ENCODE data around the gene SPTLC1.

SPTLC1 gene

DNA sequence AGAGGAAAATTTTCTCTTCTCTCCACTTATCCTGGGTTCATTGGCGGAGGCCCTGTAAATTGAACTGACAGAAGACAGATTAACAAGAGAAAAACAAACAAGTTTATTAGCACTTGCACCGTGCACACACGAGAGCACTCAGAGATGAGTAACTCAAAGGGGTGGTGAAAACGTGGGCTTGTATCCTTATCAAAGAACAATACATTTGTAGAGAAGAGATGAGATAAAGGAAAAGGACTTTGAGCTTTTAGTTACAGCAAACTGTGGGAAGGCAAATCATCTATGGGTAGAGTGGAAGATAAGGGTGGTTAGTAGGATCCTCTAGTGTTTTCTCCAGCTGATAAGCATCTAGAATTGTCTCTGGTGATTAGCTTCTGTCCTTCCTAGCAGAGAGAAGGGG lies 120.8 kb downstream of the SPTLC1 start:
- Histone ChIP-seq H4K8ac (ENCODE audit: low read depth, low read length) (no peak overlapping the region), H3K4me3 (ENCODE audit: low read length) (no peak overlapping the region), H3K27me3 (ENCODE audit: insufficient read depth, low read length, poor library complexity) (no peaks in the 10 kb centered on the region), H2AK5ac (ENCODE audit: low read length) (no peak overlapping the region), H3K4ac (ENCODE audit: low read depth, low read length) (no peak overlapping the region), H2BK15ac (replicated peaks; ENCODE audit: low read depth) (no peak overlapping the region), H2BK120ac (ENCODE audit: low read depth, low read length) (no peak overlapping the region), H3K79me1 (ENCODE audit: low read length) (no peaks in the 10 kb centered on the region), H3K18ac (ENCODE audit: low read length) (peak overlapping the region; percentile 90), H3K27ac (ENCODE audit: low read depth, low read length) (no peak overlapping the region), H2BK5ac (ENCODE audit: low read length) (no peak overlapping the region), H3K4me2 (ENCODE audit: low read length) (no peak overlapping the region), H3K56ac (ENCODE audit: low read length) (no peak overlapping the region), H3K79me2 (ENCODE audit: control insufficient read depth, insufficient read depth, low read length) (no peaks in the 10 kb centered on the region), H3K23ac (ENCODE audit: low read length) (no peak overlapping the region), H3K36me3 (ENCODE audit: control insufficient read depth, insufficient read depth, low read length) (no peaks in the 10 kb centered on the region), H4K5ac (ENCODE audit: low read length) (no peak overlapping the region), H3K4me1 (ENCODE audit: control insufficient read depth, low read depth, low read length) (peaks cover 9% of the 10 kb centered on the region), H3K9ac (ENCODE audit: low read length) (no peak overlapping the region)
- no CpG with 5 or more reads among the region's 4 CpGs for whole genome bisulfite sequencing (ENCODE audit: extremely low coverage, insufficient coverage, low lambda C conversion rate)
- peak; percentile 85 for DNase-seq

DNA sequence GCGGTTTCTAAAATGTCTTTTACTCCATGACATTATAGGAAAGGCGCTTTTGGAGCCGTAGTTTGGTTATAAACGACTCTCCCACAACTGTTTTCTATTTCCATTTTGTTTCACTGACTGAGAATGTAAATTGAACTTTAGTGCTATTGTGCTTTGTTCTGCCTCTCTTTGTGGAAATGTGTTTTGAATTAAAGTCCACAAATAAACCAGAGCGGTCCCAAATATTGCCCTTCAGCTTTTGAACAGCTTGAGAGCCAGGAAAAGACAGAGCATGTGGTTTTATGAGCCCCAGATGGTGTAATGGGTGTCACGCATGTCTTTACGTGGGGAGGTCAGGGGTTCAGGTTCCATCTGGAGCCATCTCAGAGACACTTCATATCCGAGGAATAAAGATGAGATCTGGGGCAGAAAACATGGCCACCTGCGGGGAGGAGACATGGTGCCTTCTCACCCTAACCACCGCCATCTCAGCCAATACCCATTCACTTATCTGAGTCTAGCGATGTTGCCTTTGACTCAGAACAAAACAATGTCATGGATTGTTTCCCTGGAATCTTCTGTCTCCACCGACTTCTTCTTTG lies 122.7 kb downstream of the SPTLC1 start:
- Histone ChIP-seq H3K79me2 (ENCODE audit: control insufficient read depth, insufficient read depth, low read length) (no peaks in the 10 kb centered on the region), H3K4me2 (ENCODE audit: low read length) (no peak overlapping the region), H3K4me1 (ENCODE audit: control insufficient read depth, low read depth, low read length) (peaks cover 9% of the 10 kb centered on the region), H3K4ac (ENCODE audit: low read depth, low read length) (no peak overlapping the region), H2BK15ac (replicated peaks; ENCODE audit: low read depth) (no peak overlapping the region), H4K8ac (ENCODE audit: low read depth, low read length) (no peak overlapping the region), H3K23ac (ENCODE audit: low read length) (no peak overlapping the region), H2BK120ac (ENCODE audit: low read depth, low read length) (no peak overlapping the region), H3K56ac (ENCODE audit: low read length) (no peak overlapping the region), H2AK5ac (ENCODE audit: low read length) (no peak overlapping the region), H3K9ac (ENCODE audit: low read length) (no peak overlapping the region), H2BK5ac (ENCODE audit: low read length) (no peak overlapping the region), H3K27ac (ENCODE audit: low read depth, low read length) (no peak overlapping the region), H3K27me3 (ENCODE audit: insufficient read depth, low read length, poor library complexity) (no peaks in the 10 kb centered on the region), H3K36me3 (ENCODE audit: control insufficient read depth, insufficient read depth, low read length) (no peaks in the 10 kb centered on the region), H3K79me1 (ENCODE audit: low read length) (no peaks in the 10 kb centered on the region), H3K18ac (ENCODE audit: low read length) (peak overlapping the region; percentile 66), H3K4me3 (ENCODE audit: low read length) (no peak overlapping the region), H4K5ac (ENCODE audit: low read length) (no peak overlapping the region)
- DNase-seq = peak; percentile 83
- whole genome bisulfite sequencing (ENCODE audit: extremely low coverage, insufficient coverage, low lambda C conversion rate) = no CpG with 5 or more reads among the region's 12 CpGs

DNA sequence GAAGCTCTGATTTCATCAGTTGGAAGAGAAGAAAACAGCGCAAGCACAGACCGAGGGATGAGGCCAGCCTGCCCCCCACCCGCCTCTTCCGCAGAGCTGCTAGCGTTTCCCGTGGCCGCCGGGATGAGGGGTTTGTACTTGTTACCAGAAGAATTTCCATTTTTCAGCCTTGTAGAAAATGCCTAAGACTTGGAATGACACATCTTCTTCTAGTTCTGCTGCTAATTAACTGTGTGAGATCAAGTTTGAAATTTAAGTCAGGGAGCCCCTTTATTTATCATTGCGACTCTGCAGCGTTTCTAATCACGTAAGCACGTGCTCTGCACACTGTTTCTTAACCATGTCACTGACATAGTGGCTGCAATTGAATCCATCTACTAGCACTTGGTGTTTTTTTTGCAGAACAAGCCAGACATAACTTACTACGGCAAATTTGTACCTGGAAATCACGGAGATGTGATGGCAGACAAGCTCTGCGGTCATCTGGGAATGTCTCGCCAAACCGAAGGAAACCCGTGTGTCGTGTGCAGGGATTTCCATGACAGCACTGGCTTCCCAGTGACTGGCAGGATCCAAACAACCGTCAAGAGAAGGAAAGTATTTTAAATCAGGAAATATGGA lies 123.4 kb downstream of the SPTLC1 start:
- Histone ChIP-seq H3K36me3 (ENCODE audit: control insufficient read depth, insufficient read depth, low read length) (no peaks in the 10 kb centered on the region), H3K56ac (ENCODE audit: low read length) (no peak overlapping the region), H3K79me2 (ENCODE audit: control insufficient read depth, insufficient read depth, low read length) (no peaks in the 10 kb centered on the region), H3K79me1 (ENCODE audit: low read length) (no peaks in the 10 kb centered on the region), H3K4me3 (ENCODE audit: low read length) (no peak overlapping the region), H3K4ac (ENCODE audit: low read depth, low read length) (no peak overlapping the region), H2AK5ac (ENCODE audit: low read length) (no peak overlapping the region), H2BK15ac (replicated peaks; ENCODE audit: low read depth) (no peak overlapping the region), H4K8ac (ENCODE audit: low read depth, low read length) (no peak overlapping the region), H3K23ac (ENCODE audit: low read length) (no peak overlapping the region), H3K27ac (ENCODE audit: low read depth, low read length) (no peak overlapping the region), H4K5ac (ENCODE audit: low read length) (no peak overlapping the region), H3K27me3 (ENCODE audit: insufficient read depth, low read length, poor library complexity) (no peaks in the 10 kb centered on the region), H2BK120ac (ENCODE audit: low read depth, low read length) (no peak overlapping the region), H3K18ac (ENCODE audit: low read length) (no peak overlapping the region), H2BK5ac (ENCODE audit: low read length) (no peak overlapping the region), H3K4me1 (ENCODE audit: control insufficient read depth, low read depth, low read length) (peaks cover 9% of the 10 kb centered on the region), H3K4me2 (ENCODE audit: low read length) (no peak overlapping the region), H3K9ac (ENCODE audit: low read length) (no peak overlapping the region)
- DNase-seq = no peak
- WGBS (ENCODE audit: extremely low coverage, insufficient coverage, low lambda C conversion rate) = no CpG with 5 or more reads among the region's 20 CpGs

DNA sequence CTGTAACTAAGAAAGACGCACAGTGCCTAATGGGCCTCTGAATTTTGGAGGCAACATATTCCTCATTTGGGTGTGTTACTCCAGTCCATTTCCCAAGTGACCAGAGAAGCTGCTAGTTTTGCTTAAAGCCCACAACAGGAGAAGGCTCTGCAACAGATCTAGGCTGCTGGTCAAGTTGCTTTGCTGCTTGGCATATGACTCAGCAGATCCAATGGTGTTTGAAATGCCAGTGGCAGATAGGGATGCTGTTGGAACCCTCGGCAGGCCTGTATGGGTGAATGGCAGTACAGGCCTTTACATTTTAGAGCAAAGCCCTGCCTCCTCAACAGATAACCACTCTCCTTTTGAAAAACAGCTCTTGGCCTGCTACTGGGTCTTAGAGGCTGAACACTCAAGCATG lies 129.0 kb downstream of the SPTLC1 start:
- no peak overlapping the region for H3K56ac ChIP-seq (ENCODE audit: low read length)
- H3K23ac ChIP-seq (ENCODE audit: low read length) = no peak overlapping the region
- H3K36me3 ChIP-seq (ENCODE audit: control insufficient read depth, insufficient read depth, low read length) = no peaks in the 10 kb centered on the region
- H3K4ac ChIP-seq (ENCODE audit: low read depth, low read length) = no peak overlapping the region
- no peak overlapping the region for H2AK5ac ChIP-seq (ENCODE audit: low read length)
- no peaks in the 10 kb centered on the region for H3K79me2 ChIP-seq (ENCODE audit: control insufficient read depth, insufficient read depth, low read length)
- H2BK15ac ChIP-seq (replicated peaks; ENCODE audit: low read depth) = no peak overlapping the region
- no peak for DNase-seq
- H2BK5ac ChIP-seq (ENCODE audit: low read length) = no peak overlapping the region
- H3K4me2 ChIP-seq (ENCODE audit: low read length) = no peak overlapping the region
- H3K18ac ChIP-seq (ENCODE audit: low read length) = no peak overlapping the region
- H4K8ac ChIP-seq (ENCODE audit: low read depth, low read length) = no peak overlapping the region
- no CpG with 5 or more reads among the region's 2 CpGs for WGBS (ENCODE audit: extremely low coverage, insufficient coverage, low lambda C conversion rate)
- no peak overlapping the region for H3K27ac ChIP-seq (ENCODE audit: low read depth, low read length)
- no peak overlapping the region for H4K5ac ChIP-seq (ENCODE audit: low read length)
- no peaks in the 10 kb centered on the region for H3K79me1 ChIP-seq (ENCODE audit: low read length)
- no peaks in the 10 kb centered on the region for H3K4me1 ChIP-seq (ENCODE audit: control insufficient read depth, low read depth, low read length)
- H3K27me3 ChIP-seq (ENCODE audit: insufficient read depth, low read length, poor library complexity) = no peaks in the 10 kb centered on the region
- no peak overlapping the region for H3K4me3 ChIP-seq (ENCODE audit: low read length)
- H2BK120ac ChIP-seq (ENCODE audit: low read depth, low read length) = no peak overlapping the region
- H3K9ac ChIP-seq (ENCODE audit: low read length) = no peak overlapping the region

DNA sequence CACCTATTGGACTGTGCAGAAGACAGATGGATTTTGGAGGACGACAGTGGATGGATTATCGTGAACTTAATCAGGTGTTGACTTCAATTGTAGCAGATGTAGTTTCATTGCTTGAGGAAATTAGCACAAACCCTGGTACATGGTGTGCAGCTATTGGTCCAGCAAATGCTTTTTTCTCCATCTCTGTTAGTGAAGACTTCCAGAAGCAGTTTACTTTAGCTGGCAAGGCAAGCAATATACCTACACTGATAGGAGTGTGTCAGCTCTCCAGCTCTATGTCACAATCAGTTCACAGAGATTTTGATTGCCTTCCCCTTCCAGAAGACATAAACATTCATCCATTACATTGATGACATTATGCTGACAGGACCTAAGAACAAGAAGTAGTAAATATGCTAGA lies 129.5 kb downstream of the SPTLC1 start:
- no peak overlapping the region for H4K8ac ChIP-seq (ENCODE audit: low read depth, low read length)
- no peaks in the 10 kb centered on the region for H3K79me1 ChIP-seq (ENCODE audit: low read length)
- WGBS (ENCODE audit: extremely low coverage, insufficient coverage, low lambda C conversion rate) = no CpG with 5 or more reads among the region's 2 CpGs
- no peak overlapping the region for H3K4me3 ChIP-seq (ENCODE audit: low read length)
- H3K27ac ChIP-seq (ENCODE audit: low read depth, low read length) = no peak overlapping the region
- H2BK5ac ChIP-seq (ENCODE audit: low read length) = no peak overlapping the region
- no peaks in the 10 kb centered on the region for H3K4me1 ChIP-seq (ENCODE audit: control insufficient read depth, low read depth, low read length)
- no peaks in the 10 kb centered on the region for H3K36me3 ChIP-seq (ENCODE audit: control insufficient read depth, insufficient read depth, low read length)
- H4K5ac ChIP-seq (ENCODE audit: low read length) = no peak overlapping the region
- no peak overlapping the region for H3K23ac ChIP-seq (ENCODE audit: low read length)
- no peak overlapping the region for H3K4me2 ChIP-seq (ENCODE audit: low read length)
- H3K9ac ChIP-seq (ENCODE audit: low read length) = no peak overlapping the region
- H3K4ac ChIP-seq (ENCODE audit: low read depth, low read length) = no peak overlapping the region
- no peak overlapping the region for H2AK5ac ChIP-seq (ENCODE audit: low read length)
- no peak overlapping the region for H3K18ac ChIP-seq (ENCODE audit: low read length)
- DNase-seq = no peak
- H3K56ac ChIP-seq (ENCODE audit: low read length) = no peak overlapping the region
- no peak overlapping the region for H2BK120ac ChIP-seq (ENCODE audit: low read depth, low read length)
- no peaks in the 10 kb centered on the region for H3K27me3 ChIP-seq (ENCODE audit: insufficient read depth, low read length, poor library complexity)
- H3K79me2 ChIP-seq (ENCODE audit: control insufficient read depth, insufficient read depth, low read length) = no peaks in the 10 kb centered on the region
- no peak overlapping the region for H2BK15ac ChIP-seq (replicated peaks; ENCODE audit: low read depth)
